NCI-H1436 treated with DMSO at 0.1 percent for 48 hours (cell line): ENCODE results near the gene ZNF84.

Experiments used
- DNase-seq: peaks from one replicate; lab custom pipeline; 2025; lab: John Stamatoyannopoulos, UW

Gene ZNF84

DNA sequence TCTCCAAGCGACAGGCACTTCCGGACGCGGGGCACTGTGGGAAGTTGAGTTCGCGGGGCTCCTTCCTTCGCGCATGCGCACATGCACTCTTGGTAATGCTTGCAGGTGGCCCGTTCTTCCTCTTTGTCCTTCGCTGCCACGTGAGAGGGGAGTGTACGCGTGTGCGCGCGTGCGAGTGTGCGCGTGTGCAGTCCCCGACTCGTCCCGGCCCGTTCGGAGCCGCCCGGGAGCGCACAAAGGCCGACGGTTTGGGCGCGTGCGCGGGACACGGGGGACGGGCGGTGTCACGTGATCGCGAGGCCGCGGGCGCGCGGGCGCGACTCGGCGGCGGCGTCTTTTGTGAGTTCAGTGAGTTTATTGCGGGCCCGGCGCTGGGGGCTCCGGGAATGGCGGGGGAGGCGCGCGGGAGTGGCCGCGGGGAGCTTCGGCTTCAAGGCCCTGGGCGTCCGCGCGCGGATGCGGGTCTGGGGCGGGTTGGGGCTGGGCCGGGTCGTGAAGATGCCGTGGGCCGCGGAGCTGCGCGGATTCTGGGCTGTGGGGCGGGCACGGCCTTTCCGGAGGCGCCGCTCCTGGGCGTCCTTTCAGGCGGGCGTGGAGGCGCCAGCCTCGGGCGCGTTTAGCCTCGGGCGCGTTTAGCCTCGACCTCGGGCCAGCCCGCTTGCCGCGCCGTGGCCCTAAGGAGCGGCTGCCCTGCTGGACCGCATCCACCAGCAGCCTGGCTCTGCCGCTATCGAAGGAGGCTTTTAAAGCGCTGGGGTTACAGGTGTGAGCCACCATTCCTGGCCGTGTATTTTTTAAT is at the start of gene ZNF84:
ZNF84 (plus strand) TSS at position 303 of the 799 bp plus-strand sequence. CDS start 3,959 bp downstream, outside the sequence.
- DNase-seq, result peak; percentile 69

DNA sequence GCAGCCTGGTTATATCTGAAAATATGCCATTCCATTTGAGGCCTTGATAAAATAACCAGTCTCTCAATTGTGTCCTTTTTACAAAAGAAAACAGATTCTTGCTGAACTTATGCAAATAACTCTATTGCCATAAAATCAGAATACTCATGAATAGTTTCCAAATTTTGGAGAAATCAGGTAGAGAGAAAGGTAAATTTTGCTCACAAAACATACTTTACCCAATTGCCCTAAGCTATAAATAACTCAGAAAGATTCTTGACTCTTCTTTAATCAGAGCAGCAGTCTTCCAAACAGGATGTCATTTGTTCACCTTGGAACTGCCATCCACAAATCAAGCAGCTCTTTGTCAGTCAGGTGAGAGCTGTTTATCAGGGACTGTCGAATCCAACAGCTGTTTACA is 38.6 kb upstream of the ZNF84 start:
- no peak for DNase-seq

GRCh38 chr12:133010657-133011297 is 26.5 kb upstream of the ZNF84 start:
- no peak for DNase-seq

- DNase-seq, result no peak
Measured at GRCh38 chr12:133023566-133023965, 13.7 kb upstream of the ZNF84 start.

DNA sequence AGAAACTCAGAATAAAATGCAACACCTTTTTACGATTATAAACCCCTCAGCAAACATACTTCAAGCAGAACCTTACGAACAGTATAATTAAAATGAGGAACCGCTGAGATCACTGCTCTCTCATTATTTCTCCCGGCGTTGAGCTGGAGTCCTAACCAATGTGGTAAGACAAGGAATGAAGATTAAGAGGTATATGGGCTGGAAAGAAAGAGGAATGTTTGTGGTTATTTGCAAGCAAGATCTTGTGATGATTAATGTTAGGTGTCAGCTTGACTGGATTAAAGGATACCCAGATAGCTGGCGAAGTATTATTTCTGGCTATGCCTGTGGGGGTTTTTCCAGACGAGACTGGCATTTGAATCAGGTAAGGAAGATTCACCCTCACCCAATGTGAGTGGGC is 10.3 kb upstream of the ZNF84 start:
- no peak for DNase-seq

- no peak for DNase-seq
Measured at GRCh38 chr12:133038118-133038709, 905 bp downstream of the ZNF84 start.

DNA sequence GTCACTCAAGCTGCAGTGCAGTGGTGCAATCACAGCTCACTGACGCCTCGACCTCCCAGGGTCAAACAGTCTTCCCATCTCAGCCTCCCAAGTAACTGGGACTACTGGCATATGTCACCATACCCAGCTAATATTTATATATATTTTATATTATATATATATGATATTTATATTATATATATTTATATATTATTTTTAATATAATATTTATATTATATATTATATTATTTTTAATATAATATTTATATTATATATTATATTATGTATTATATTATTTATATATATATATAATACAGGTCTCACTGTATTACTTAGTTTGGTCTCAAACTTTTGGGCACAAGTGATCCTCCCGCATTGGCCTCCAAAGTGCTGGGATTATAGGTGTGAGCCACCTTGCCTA is 9.4 kb downstream of the ZNF84 start:
- no peak for DNase-seq

GRCh38 chr12:133057446-133057845 is 20.1 kb downstream of the ZNF84 start:
- DNase-seq, result no peak

DNA sequence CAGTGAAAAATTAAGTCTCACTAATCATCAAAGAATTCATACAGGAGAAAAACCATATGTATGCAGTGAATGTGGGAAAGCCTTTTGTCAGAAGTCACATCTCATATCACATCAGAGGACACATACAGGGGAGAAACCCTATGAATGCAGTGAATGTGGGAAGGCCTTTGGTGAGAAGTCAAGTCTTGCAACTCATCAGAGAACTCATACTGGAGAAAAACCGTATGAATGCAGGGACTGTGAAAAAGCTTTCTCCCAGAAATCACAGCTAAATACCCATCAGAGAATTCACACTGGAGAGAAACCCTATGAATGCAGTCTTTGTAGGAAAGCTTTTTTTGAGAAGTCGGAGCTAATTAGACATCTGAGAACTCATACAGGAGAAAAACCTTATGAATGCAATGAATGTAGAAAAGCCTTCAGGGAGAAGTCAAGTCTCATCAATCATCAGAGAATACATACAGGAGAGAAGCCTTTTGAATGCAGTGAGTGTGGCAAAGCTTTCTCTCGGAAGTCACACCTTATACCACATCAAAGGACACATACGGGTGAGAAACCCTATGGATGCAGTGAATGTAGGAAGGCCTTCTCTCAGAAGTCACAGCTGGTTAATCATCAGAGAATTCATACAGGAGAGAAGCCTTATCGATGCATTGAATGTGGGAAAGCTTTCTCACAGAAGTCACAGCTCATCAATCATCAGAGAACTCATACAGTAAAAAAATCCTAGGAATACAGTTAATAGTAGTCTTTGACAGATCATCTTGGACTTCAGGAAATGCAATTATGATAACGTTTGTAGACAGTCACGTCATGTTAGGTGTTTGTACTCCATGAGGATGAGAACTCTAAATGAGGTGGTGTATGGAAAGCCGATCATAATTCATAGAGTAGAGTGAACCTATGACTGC is 21.1 kb downstream of the ZNF84 start:
- DNase-seq, result no peak

GRCh38 chr12:133061954-133062353 is 24.6 kb downstream of the ZNF84 start:
- DNase-seq, result no peak

DNA sequence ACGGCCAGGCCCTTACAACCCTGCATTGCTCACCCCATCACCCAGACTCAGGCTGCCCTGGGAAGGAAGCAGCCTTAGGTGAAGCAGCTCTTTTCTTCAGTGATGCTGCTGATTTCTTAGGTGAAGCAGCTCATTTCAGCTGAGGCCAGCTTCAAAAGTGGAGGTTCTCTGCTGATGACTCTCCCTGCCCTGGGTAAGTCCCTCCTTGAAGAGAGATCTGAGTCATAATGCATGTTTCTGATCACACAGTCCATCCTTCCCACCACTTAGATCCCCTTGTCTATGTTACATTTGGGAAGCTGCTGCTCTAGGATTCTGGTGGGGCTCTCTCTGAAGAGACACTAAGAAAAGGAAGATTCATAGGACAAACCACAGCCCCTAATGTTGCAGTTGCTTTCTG is 26.2 kb downstream of the ZNF84 start:
- DNase-seq, result no peak

DNA sequence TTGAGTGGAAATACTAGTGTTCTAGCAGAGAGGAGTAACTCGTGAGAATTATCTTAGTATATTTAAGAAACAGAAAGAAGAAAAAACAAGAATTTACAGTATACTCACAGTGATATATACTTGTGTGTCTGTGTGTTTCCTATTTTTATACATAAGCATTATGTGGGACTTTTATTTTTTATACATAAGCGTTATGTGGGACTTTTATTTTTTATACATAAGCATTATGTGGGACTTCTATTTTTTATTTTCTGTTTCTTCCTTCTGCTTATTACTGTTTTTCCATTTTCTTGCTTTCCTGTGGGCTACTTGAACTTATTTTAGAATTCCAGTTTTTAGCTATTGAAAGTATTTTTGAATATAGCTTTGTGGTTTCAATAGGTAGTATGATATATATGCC is 36.5 kb downstream of the ZNF84 start:
- no peak for DNase-seq

GRCh38 chr12:133080026-133080367 is 42.7 kb downstream of the ZNF84 start:
- DNase-seq, result peak; percentile 98

DNA sequence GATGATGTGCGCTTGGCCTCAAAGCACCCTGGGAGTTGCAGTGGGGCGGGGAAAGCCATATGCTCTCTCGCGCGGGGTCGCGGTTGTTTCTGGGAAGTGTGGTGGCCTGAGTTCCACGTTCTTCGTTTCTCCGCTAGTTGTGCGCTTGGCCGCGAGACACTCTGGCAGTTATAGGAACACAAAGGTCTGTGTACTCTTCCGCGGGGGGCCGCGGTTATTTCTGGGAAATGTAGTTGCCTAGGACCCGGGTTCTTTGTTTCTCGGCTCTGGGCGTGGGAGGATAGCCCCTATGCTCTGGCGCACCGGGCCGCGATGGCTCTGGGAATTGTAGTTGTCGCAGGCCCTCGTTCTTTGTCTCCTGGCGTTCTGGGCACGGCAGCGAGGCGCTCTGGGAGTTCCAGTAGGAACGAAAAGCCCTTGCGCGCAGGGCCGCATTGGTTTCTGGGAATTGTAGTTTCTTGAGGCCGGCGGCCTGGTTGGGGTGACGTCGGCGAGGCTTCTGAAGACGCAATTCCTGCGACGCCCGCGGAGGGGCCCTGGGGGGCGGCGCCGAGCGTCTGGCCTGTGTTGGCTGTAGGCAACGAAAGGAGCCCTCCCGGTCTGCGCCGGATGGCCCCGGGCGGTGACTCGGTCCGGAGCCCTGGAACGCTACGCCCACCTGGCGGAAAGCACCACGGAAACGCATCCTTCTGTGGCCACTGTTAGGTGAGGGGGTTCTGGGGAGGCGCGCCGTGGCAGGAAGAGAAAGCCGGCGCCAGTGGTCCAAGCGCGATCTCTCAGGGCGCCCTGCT is 43.3 kb downstream of the ZNF84 start, which contains the start of gene ZNF140:
ZNF140 (plus strand) TSS at position 556 of the 791 bp plus-strand sequence. CDS start 398 bp downstream, outside the sequence.
- peak; percentile 98 for DNase-seq

GRCh38 chr12:133081159-133081780 is 44.0 kb downstream of the ZNF84 start:
- no peak for DNase-seq

DNA sequence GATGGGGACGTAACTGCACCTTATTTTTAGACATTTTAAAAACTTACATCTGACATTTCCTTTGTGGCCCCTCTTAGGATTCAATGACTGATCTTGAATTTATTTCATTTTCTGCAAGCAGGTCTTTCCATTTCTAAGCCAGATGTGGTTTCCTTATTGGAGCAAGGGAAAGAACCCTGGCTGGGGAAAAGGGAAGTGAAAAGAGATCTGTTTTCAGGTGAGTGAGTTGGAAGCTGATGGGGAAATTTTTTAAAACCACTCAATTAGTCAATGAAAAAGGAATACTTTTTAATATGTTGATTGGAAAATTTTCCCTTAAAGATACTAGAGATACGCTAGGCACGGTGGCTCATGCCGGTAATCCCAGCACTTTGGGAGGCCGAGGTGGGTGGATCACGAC is 46.0 kb downstream of the ZNF84 start:
- no peak for DNase-seq

DNA sequence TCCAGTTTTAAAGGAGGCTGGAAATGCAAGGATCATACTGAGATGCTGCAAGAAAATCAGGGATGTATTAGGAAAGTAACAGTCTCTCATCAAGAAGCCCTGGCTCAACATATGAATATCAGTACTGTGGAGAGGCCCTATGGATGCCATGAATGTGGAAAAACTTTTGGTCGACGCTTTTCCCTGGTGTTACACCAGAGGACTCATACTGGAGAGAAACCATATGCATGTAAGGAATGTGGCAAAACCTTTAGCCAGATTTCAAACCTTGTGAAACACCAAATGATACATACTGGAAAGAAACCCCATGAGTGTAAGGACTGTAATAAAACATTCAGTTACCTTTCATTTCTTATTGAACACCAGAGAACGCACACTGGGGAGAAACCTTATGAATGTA is 68.3 kb downstream of the ZNF84 start:
- no peak for DNase-seq

- DNase-seq, result no peak
Measured at GRCh38 chr12:133106253-133106652, 68.9 kb downstream of the ZNF84 start.

GRCh38 chr12:133107121-133107520 is 69.8 kb downstream of the ZNF84 start:
- DNase-seq, result no peak

- DNase-seq, result no peak
Measured at GRCh38 chr12:133108150-133108549, 70.8 kb downstream of the ZNF84 start.
